GM21576 (cell line): ENCODE results near the gene SLC35F1.
A peak's percentile ranks its signal among the peaks of the same experiment; 100 is the strongest.

Source experiments
- ATAC-seq: cut with Tn5 transposase; IDR thresholded peaks from one replicate; pipeline ENCODE4 v1.9.1; 2021; ENCODE audit warnings: mild to moderate bottlenecking, moderate library complexity; ENCODE audit not compliant: unreplicated experiment

The SLC35F1 gene

DNA sequence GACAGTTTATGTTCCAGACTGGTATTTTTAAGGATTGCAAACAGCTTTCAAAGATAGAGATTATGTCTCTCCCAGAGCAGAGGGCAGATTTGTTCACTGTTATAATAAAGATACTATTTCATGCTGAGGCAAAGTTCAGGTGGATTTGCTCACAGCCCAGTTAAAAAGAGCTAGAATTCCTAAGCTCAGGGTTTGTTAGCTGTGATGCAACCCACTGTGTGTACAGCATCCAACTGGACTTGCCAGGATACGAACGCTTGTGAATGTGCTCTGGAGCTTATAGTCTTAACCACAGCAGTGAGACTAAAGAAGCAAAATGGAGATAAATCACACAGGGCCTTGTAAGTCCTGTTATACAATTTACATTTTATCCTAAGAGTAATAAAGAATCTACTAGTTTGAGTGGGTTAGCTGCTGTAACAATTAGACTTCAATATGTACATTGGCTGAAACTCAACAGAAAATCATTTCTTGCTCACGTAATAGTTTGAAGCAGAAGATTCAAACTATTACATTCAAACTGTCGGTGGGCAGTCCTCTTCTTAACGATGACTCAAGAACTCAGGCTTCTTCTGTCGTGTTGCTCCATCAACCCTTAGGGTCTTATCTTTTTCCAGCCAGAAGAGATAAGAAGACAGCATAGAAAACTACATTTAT, 437.1 kb downstream of the SLC35F1 start:
- no peak for ATAC-seq

DNA sequence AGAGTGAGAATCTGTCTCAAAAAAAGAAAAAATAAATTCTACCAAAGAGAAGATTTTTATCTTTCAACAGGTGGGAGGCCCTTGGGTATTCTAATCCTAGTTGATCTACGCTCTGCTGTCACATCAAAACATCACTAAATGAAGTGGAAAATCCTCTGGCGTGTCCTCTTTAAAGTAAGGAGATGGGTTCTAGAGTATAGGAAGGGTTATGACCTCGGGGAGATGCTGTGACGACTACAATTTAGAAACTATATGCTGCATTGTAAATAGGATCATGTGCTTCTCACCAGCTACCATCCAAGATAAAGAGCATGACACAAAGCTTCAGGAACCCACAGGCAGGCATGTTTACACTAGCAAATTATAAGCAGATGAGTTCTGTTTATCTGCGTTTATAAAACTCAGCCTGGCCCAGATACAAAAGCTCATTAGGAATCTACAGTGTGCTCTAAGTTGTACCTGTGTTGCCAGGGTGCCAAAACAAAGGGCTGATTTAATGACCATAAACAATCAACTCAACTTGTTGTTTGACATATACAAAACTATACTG, 443.9 kb downstream of the SLC35F1 start:
- no peak for ATAC-seq

DNA sequence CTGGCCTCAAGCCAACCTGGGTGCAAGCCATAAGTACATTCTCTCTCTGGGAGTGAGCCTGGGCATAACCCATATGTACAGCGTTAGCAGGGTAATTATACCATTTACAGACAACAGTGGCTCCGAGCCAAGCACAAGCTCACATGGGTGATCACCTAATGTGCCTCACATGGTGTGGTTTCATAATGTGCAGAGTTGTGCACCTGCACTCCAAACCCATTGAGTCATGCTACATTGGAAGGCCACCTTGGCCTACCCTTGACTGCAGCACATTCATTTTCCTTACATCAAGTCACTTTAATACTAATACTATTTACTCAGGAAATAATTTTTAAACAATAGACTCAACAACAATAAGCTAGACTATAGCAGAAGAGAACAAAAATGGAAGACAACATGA, 446.5 kb downstream of the SLC35F1 start:
- ATAC-seq, result no peak

GRCh38 chr6:118354641-118355040, 447.6 kb downstream of the SLC35F1 start:
- peak; percentile 99 for ATAC-seq

DNA sequence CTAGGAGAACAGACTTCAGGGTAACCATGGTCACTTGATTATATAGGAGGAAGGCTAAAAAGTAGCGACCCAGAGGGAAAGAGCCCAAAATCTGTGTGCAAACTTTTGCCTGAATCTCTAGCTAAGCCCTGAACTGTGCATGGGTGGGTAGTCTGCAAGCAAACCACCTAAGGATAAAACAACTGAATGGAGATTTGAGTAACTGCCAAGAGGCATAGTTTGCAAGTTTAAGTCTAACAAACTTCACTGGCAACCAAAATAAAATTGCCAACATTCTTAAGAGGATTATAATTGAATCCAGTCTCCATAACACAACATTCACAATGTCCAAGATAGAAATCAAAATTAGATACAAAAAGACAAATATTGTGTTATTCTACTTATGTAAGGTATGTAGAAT, 449.0 kb downstream of the SLC35F1 start:
- ATAC-seq, result no peak

DNA sequence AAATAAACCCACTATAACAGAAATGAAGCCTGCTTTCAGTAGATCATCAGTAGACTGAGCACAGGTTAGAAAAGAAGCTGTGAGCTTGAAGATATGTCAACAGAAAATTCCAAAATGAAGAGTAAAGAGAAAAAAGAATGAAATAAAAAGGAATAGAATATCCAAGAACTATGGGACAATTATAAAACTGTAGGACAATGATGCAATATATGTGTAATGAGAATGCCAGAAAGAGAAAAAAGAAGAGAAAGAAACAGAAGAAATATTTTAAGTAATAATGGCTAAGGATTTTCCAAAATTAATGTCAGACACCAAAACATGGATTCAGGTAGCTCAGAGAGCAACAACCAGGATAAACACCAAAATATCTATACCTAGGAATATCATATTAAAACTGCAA, 449.6 kb downstream of the SLC35F1 start:
- no peak for ATAC-seq
